OCI-LY1 (cell line): Measurements from ENCODE around the gene SYNGAP1.

Experiments
- EZH2 ChIP-seq: fragments of 200-600 bp; sonication (generic), shearing (Covaris generic); IDR thresholded peaks from 2 replicates; pipeline ENCODE4 v1.8.0; 2017; ENCODE audit warnings: borderline replicate concordance, mixed run types, mild to moderate bottlenecking, antibody characterized with exemption, low read length, moderate library complexity, mixed read lengths
- TF ChIP-seq, protein P1 (sequence below): fragments of 200-600 bp; sonication (generic), shearing (Covaris generic); IDR thresholded peaks from 2 replicates; pipeline ENCODE4 v1.5.1; 2017; ENCODE audit warnings: mild to moderate bottlenecking, antibody characterized with exemption, low read length, moderate library complexity, mixed read lengths

DNA sequence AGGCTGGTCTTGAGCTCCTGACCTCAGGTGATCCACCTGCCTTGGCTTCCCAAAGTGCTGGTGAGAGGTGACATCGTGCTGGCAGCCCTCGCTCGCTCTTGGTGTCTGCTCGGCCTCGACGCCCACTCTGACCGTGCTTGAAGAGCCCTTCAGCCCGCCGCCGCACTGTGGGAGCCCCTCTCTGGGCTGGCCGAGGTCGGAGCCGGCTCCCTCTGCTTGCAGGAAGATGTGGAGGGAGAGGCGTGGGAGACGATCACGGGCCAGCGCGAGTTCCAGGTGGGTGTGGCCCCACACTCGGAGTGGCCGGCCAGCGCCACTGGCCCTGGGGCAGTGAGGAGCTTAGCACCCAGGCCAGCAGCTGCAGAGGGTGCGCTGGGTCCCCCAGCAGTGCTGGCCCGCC lies 82.6 kb downstream of the SYNGAP1 start:
- TF ChIP-seq, protein P1, sequence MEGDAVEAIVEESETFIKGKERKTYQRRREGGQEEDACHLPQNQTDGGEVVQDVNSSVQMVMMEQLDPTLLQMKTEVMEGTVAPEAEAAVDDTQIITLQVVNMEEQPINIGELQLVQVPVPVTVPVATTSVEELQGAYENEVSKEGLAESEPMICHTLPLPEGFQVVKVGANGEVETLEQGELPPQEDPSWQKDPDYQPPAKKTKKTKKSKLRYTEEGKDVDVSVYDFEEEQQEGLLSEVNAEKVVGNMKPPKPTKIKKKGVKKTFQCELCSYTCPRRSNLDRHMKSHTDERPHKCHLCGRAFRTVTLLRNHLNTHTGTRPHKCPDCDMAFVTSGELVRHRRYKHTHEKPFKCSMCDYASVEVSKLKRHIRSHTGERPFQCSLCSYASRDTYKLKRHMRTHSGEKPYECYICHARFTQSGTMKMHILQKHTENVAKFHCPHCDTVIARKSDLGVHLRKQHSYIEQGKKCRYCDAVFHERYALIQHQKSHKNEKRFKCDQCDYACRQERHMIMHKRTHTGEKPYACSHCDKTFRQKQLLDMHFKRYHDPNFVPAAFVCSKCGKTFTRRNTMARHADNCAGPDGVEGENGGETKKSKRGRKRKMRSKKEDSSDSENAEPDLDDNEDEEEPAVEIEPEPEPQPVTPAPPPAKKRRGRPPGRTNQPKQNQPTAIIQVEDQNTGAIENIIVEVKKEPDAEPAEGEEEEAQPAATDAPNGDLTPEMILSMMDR = no peak
- TF ChIP-seq EZH2 = no peak
